ENCODE results near the gene PRPF40A.

The PRPF40A gene

DNA sequence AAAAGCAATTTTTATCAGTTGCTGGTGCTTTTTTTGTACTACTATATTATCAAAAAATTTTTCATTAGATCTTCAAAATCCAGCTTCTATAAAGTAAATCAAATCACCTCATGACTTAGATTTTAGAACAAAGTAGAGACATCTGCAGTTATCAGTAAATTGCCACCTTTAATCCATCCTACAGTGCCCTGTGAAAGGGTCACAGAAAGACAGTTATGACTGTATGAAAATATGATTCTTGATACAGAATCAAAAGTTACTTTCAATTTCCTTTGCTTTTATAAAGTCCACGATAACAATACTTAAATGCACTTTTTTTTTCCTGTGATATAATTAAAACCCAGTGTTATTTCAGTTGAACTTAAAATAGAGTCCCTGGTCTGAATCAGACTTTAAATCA is 61.4 kb downstream of the PRPF40A start:
- no peak overlapping the region for H3K4me3 ChIP-seq (ENCODE audit: low read depth, low read length)

DNA sequence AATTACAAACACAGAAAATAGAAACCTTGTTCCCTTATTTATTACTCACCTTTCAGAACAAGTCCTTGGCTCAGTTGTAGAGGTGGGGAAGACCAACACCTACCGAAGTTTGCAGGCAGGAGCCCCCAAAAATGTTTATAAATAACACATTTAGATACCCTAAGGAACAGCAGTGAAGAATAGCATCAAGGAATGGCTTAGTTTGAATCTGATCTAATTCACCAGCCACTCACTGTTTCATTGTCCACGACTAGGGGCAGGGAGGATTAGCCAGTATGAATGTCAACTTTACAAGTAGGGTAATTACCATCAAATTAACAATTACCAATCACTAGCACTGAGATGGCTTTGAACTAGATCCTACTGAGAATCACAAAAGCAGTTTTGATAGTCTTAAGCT is 65.4 kb downstream of the PRPF40A start:
- H3K4me3 ChIP-seq (ENCODE audit: low read depth, low read length), result no peak overlapping the region

DNA sequence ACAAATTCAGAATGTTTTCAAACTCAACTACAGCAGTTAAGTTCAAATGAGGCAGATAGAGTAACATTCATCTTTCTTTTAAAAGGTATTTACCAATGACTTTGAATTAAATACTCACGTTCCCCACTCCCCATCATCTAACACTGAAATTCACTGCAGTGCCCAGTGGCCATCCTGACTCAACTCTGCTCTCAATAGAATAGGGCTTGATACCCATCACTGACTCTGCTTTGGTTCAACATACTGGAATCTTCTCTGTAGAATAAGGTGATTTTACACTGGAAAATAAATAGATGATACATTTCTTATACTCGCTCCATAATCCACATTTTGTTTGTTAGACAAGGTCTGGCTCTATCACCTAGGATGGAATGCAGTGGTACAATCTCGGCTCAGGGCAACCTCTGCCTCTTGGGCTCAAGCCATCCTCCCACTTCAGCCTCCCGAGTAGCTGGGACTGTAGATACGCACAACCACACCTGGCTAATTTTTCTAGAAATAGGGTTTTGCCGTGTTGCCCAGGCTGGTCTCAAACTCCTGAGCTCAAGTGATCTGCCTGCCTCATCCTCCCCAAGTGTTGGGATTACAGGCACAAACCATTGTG is 66.4 kb downstream of the PRPF40A start:
- no peak overlapping the region for H3K4me3 ChIP-seq (ENCODE audit: low read depth, low read length)

DNA sequence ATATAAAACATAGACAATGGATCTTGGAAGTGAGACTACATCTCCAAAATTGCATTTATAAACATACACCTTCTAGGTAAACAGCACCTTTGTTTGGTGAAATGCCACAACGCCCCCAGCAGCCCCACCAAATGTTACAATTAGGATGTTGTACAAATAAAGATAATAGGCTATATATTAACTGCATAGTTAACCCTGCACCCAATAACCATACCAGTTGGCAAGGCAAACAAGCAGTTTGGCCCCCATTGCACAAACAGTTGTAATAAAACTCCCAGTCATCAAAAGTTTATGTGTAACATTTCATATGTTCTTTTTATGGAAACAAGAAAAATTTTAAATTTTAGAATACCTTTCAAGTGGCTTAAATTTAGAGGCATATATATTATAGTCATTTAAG is 67.3 kb downstream of the PRPF40A start:
- no peak overlapping the region for H3K4me3 ChIP-seq (ENCODE audit: low read depth, low read length)

DNA sequence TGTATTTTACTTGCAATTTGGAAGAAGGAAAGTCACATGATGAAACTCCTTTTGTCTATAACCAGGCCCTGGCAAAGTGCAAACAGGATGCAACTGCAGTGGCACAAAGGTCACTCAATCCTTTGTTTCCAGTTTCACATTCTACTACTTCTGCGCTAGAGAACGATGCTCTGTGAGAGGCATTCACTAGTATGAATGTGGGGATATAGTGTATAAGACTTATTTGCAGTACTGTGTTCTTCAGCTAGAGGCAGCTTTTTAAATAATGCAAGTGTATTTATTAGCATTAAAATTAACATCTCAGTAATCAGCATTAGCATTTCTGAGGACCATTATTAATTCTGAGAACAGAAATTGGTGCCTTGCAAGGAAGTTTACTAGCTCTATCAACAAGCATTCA is 68.9 kb downstream of the PRPF40A start:
- H3K4me3 ChIP-seq (ENCODE audit: low read depth, low read length), result no peak overlapping the region

DNA sequence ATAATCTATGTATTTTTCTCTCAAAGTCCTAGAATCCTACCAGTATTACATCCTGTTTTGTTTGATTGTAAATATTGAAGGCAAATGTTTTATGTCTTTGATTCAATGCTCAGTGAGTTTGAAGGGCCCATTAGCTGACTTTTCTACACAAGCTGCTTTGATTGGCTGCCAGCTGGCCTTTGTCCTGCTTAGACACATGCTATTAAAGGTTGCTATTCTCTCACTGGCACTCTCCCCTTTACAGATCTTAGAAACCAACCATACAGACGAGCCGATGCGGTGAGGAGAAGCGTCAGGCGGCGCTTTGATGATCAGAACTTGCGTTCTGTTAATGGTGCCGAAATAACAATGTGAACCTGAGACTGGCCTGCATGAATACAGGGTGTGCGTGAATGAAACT is 69.7 kb downstream of the PRPF40A start:
- H3K4me3 ChIP-seq (ENCODE audit: low read depth, low read length), result no peak overlapping the region

DNA sequence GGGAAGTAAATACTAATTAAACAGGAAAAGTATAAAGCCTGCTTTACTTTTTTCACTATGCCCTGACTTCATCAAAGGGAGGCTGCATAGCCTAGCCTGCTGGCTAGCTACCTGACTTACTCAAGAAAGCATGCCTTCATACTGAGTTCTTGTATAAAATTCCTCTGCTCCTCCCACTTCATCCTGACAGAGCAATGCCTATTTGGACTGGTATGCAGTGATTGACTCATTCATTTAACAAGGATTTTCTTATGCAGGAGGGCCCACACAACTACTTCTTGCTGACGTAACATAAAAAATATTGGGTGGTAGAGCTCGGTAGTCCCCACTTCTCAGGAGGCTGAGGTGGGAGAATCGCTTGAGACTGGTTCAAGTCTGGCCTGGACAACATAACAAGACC is 70.5 kb downstream of the PRPF40A start:
- no peak overlapping the region for H3K4me3 ChIP-seq (ENCODE audit: low read depth, low read length)

DNA sequence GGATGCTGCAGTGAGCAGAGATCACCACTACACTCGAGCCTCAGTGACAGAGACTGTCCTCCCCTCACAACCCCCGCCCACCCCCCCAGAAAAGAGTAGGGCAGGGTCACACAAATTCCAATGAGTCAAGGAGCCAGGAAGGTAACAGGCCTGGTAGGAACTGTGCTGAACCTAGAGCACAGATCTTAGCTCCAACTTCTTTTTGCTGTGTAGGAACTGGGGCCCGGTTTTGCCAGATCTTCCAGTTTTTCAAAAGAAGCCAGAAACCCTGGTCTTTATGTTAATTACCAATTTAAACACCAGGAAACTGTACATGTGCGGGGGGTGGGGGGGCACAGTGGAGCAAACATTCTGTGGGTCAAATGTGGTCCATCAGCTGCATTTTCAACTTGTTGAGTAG is 71.0 kb downstream of the PRPF40A start:
- H3K4me3 ChIP-seq (ENCODE audit: low read depth, low read length), result no peak overlapping the region

DNA sequence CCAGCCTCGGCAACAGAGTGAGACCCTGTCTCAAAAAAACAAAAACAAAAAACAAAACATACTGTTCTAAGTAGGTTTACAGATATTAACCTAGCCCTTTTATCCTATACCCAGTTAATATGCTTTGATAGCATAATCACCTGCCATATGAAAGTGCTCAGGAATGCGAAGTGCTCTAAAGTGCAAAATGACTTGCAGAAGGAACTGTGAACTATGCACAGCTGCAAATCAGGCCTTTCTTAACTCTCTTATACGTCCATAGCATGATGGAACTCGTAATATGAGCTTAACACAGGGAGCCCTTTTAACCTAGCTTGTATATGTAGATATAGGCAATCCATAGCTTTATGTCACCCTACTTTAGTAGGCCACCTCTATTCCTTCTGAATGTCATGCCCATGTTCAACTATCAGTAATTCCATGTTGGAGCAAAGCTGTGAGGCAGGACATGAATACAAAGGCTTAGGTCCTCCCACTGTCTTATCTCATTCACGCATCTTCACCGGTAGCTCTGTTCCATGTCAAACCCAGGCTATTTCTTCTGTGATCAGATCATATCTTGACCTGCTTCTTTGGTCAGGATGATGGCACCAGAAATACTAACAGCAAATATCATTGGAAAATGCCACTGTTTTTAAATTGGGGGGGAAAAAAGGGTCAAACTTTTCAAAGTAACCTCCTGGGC is 72.9 kb downstream of the PRPF40A start:
- H3K4me3 ChIP-seq (ENCODE audit: low read depth, low read length), result no peak overlapping the region

DNA sequence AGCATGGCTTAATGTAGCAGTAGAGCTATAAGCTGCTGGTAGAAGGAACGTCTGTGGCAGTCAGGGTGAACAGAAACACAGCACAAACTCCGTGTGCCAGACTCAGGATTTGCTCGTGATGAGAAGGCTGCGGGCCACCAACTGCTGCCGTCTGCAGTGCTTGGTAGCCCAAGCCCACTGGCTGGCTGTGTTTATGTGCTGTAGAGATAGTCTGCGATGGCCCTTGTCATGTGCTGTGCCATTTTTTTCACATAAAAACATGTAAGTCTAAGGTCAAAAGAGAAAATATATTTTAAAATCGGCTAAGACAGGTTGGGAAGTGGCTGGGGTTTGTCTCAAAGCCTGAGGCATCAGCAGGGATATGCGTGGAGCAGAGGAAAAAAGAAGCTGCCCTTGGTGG is 78.7 kb downstream of the PRPF40A start:
- H3K4me3 ChIP-seq (ENCODE audit: low read depth, low read length), result no peak overlapping the region

DNA sequence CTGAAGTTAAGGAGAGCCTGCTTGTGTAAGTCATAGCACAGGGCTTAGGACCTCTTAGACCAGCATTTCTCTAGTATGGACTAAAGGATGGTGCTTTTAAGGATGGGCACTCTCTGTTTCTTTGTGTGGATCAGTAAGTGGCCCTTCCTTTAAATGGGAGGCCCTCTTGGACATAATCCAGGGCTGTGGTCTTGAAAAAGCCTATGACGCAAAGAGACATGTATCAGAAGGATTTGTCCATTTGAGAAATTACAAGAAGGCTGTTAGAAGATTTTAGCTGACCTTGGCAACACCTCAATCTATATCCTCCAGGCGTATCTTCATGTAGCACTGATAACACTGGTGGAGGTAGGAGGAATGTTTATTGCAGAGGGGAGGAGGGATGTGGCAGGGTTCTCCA is 79.2 kb downstream of the PRPF40A start:
- H3K4me3 ChIP-seq (ENCODE audit: low read depth, low read length), result no peak overlapping the region

DNA sequence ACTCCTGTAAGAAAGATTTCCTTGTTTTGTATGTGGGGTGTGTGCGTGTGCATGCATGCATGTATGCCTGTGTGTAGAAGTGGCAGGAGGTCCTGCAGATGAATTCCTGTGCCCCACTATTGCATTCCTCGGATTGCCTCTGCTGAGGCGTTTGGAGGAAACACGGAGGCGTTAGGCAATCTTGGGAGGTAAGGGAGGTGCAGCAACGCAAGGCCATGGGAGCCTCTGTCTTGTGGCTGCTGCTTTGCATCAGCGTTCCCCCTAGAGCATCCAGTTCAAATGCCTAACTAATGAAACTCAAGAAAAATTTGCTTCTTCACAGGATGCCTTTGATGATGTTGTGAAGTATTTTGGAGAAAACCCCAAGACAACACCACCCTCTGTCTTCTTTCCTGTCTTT is 80.0 kb downstream of the PRPF40A start:
- no peak overlapping the region for H3K4me3 ChIP-seq (ENCODE audit: low read depth, low read length)

DNA sequence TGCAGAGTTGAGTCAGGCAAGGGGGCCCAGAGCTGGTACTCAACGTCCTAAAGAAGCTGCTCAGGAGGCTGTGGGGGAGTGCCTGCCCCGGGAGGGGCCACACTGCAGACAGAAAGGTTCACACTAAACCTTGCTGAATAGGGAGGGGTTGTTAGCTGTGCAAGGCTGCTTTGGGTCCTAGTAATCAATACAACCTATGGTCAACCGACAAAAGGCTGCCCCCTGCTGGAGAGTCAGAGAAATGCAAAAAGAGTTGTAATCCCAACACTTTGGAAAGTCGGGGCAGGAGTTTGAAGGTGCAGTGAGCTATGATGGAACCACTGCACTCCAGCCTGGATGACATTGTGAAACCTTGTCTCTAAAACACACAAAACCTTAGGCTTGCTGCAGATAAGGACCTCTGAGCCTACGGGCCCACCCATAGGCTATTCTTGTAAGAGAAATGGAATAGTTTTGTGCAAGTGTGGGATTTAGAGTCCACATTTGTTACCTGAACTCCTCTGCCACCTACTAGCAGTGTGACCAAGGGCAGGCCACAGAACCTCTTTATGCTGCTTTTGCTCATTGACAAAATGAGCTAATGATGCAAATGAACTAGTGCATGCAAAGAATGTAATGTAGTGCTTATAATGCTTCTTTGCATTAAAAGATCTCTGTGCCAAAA is 81.5 kb downstream of the PRPF40A start:
- no peak overlapping the region for H3K4me3 ChIP-seq (ENCODE audit: low read depth, low read length)

DNA sequence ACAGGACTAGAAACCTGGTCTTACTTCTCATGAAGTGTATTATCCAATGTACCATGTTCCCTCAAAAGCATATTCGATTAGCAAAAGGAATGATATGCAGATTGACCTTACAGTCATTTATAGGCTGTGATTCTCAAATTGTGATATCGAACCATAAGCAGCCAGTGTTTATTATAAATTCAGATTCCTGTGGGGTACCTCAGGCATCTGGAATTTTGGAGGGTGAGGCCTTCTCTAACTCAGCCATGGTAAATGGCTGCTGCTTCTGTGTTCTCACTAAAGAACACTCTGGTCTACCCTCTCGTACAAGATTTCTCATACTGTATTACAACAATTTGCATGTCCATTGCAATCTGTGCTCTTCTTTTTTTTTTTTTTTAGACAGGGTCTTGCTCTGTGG is 84.5 kb downstream of the PRPF40A start:
- H3K4me3 ChIP-seq (ENCODE audit: low read depth, low read length), result no peak overlapping the region

DNA sequence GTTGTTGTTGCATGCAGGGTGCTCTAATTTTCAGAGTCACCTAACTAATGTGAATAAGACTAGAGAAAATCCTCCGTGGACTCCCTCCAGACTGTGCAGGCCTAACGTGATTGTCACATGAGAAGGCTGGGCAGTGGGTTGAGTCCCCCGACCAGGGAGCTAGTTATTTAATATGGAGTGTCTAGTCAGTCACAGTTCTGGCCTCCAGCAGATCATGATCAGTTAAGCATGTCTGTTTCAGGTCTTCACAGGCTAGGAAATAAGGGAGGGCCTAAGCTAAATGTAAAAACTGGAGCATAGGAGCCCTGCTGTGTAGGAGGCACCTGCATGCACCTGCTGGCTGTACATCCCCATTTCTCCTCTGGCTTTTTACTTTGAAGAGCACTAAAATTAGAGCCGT is 86.8 kb downstream of the PRPF40A start:
- H3K4me3 ChIP-seq (ENCODE audit: low read depth, low read length), result no peak overlapping the region

DNA sequence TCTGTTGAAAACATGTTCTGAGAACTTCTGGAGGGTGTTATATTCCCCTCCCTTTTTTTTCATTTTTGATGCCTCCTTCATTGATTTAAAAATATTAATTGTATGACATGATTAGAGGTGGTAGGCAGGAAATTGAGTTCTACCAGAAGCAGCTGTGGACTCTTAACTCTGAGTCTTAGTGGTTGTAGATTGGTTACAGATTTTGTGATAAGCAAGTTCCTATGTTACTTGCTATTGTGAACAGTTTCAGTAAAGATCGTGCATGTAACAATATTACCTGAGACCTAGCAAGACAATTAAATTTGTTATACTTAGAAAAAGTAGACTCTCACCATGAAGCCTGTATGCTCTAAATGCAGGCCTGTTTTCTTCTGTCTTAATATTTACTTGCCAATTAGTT is 88.1 kb downstream of the PRPF40A start:
- no peak overlapping the region for H3K4me3 ChIP-seq (ENCODE audit: low read depth, low read length)

DNA sequence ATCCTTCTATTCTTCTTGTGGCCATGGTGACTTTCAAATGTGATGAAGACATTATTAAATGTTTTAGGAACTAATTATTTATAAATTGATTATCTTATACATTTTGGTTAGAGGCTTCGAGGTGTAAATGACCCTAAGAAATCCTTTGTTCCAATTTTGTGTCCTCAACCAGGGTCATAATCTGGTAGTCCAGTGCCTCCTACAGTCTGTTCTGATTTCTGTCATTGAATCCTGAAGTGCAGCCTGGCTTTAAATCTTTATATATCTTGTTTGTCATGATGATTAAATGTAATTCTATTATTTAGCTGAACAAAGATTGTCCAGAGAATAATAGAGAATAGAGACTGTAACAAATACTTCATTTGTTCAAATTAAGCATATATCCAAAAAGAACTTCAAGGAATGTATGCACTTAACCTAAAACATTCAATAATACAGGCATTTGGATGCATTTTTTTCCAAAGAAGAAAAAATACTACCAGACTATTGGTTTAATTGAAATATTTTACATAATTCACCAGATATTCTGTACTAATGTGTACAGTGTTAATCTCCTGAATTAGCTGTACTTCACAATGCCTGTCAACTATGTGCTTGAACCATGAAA is 89.8 kb downstream of the PRPF40A start:
- H3K4me3 ChIP-seq (ENCODE audit: low read depth, low read length), result no peak overlapping the region

DNA sequence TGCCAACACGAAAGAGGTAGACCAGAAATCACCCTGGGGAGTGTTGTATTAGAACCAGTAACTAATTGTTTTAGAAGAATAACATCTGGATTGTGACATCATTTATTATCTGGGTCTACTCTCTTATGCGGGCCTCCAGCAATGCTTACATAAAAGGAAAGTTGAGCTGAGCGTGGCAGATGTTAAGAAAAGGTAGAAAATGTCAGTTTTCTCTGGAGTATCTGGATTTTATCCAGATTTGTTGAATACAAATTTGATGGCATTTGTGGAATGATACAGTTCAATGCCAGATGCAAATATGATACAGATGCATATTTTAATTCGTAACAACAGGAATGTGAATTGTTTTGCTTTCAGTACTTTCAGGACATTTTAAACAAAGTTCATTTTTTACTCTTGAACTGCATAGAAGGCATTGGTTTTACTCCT is 90.3 kb downstream of the PRPF40A start:
- no peak overlapping the region for H3K4me3 ChIP-seq (ENCODE audit: low read depth, low read length)

DNA sequence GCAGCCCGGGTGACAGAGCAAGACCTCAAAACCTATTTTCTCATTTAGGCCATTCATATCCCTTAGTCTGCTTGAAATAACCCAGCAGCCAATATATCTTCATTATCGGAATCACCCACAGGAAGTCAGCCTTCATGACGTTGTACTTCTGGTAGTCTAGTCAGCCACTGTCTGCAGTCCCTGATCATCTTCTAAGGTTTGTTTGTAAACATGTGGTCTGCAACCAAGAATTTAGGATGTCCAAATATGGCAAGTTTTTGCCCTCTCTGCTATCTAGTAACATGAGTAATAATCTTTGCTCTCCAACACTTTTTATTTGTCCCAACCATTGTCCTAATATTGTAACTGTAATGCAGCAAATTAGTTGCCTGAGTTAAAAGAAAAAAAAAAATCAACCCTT is 92.5 kb downstream of the PRPF40A start:
- H3K4me3 ChIP-seq (ENCODE audit: low read depth, low read length), result no peak overlapping the region

DNA sequence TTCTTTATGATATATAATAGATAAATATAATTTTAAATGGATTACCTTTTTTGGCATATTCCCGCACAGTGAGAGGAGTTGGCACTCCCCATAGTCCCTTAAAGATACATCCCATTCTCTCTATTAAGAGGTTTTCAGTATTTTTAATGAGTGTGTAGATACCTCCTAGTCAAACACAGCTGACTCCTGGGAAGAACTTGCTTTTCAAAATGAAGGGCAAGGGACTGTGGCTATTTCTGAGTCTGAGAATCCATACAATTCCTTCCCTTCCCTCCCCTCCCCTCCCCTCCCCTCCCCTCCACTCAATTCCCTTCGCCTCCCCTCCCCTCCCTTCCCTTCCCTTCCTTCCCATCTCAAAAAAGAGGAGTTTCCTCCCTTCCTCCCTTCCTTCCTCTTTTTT is 93.5 kb downstream of the PRPF40A start:
- H3K4me3 ChIP-seq (ENCODE audit: low read depth, low read length), result no peak overlapping the region

DNA sequence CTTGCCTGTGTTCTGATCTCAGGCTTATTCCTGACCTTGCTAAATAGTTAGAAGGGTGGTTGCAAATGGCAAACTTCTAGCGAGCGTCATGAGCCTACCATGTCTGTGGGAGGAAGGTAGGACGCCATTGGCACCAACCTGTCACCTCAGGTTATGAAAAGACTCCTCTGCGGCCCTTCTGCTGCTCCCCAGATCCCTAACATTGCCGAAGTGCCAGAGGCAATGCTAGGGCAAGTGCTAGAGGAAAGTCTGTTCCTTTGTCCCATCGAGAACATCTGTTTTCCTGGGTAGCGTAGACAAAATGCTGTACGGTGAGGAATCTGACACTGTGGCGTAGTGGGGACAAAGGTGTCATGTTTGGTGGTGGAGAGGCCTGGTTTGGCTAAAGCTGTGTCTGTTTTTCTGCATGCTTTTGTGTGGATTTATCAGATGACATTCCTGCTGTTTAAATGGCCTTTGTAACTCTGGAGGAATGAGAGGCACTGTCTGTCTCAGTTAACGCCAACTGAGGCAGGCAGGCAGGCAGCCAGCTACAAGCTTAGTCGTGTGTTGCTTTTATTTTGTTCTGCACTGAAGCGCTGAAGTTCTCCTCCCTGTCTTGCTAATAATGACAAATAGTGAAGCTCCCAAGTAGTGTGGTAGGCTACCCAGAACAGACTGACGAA is 94.1 kb downstream of the PRPF40A start:
- H3K4me3 ChIP-seq (ENCODE audit: low read depth, low read length), result no peak overlapping the region

DNA sequence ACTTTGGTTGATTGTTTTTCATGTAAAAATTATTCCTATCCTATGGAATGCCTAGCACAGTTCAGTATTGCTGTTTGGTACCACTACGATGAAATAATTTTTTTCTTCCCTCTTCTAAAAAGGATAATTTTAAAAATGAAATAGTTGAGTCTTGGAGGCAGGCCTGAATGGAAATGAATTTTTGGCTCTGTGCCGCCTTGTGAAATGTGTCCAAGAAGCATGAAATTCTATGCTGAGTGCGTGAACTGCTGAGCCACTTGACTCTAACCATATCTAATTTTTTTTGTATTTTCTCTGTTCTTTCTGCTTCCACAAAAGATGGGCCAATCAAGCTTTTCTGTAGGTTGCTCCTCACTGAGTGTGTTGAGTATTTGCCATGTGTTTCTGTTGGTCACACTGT is 95.0 kb downstream of the PRPF40A start:
- no peak overlapping the region for H3K4me3 ChIP-seq (ENCODE audit: low read depth, low read length)

All from iPS-11a (cell line).